H9 (cell line): Measurements from ENCODE around the gene DYTN. TPM values are rescaled to one million over a fixed set of nuclear protein-coding genes. Genes with fewer than 3 reads are reported as not detected.

Source experiments
- DNase-seq: peaks from one replicate; pipeline ENCODE4 v3.0.0-alpha.2; 2017
- H2AFZ ChIP-seq: one replicate; pipeline ENCODE4 v1.6.1; 2013; ENCODE audit warnings: mild to moderate bottlenecking, low read length, control low read depth, moderate library complexity
- H2AK5ac ChIP-seq: 2 replicates; pipeline ENCODE4 v1.6.1; 2013; ENCODE audit warnings: low read length, control low read depth, mixed read lengths; ENCODE audit not compliant: insufficient read length
- H2BK120ac ChIP-seq: one replicate; pipeline ENCODE4 v1.6.1; 2013; ENCODE audit warnings: low read depth, mild to moderate bottlenecking, low read length, control low read depth, inconsistent platforms; ENCODE audit not compliant: poor library complexity, severe bottlenecking
- H2BK12ac ChIP-seq: 2 replicates; pipeline ENCODE4 v1.6.1; 2013; ENCODE audit warnings: low read length, control low read depth, mixed read lengths, low read depth; ENCODE audit not compliant: insufficient read length
- H2BK15ac ChIP-seq: 2 replicates; pipeline ENCODE4 v1.6.1; 2013; ENCODE audit warnings: low read depth, low read length, control low read depth
- H2BK20ac ChIP-seq: one replicate; pipeline ENCODE4 v1.6.1; 2013; ENCODE audit warnings: low read depth, mild to moderate bottlenecking, low read length, control low read depth, inconsistent platforms; ENCODE audit not compliant: poor library complexity, severe bottlenecking
- H2BK5ac ChIP-seq: 2 replicates; pipeline ENCODE4 v1.6.1; 2013; ENCODE audit warnings: low read length, control low read depth, mixed read lengths; ENCODE audit not compliant: insufficient read length
- H3K14ac ChIP-seq: 2 replicates; pipeline ENCODE4 v1.6.1; 2013; ENCODE audit warnings: low read length, control low read depth; ENCODE audit not compliant: insufficient read depth
- H3K18ac ChIP-seq: 2 replicates; pipeline ENCODE4 v1.6.1; 2013; ENCODE audit warnings: low read depth, mild to moderate bottlenecking, mixed read lengths, low read length, control low read depth; ENCODE audit not compliant: insufficient read length
- H3K23ac ChIP-seq: 2 replicates; pipeline ENCODE4 v1.6.1; 2013; ENCODE audit warnings: low read length, control low read depth, mixed read lengths, low read depth; ENCODE audit not compliant: insufficient read length
- H3K23me2 ChIP-seq: 2 replicates; pipeline ENCODE4 v1.6.1; 2013; ENCODE audit warnings: low read depth, mild to moderate bottlenecking, mixed read lengths, low read length, control low read depth; ENCODE audit not compliant: insufficient read length, poor library complexity, severe bottlenecking
- H3K27ac ChIP-seq: 2 replicates; pipeline ENCODE4 v1.5.1; 2013; ENCODE audit warnings: low read length, control low read depth, mixed read lengths, low read depth; ENCODE audit not compliant: insufficient read length
- H3K27me3 ChIP-seq: 2 replicates; pipeline ENCODE4 v1.6.1; 2013; ENCODE audit warnings: low read length, control low read depth, inconsistent platforms; ENCODE audit not compliant: insufficient read depth
- H3K4ac ChIP-seq: 2 replicates; pipeline ENCODE4 v1.6.1; 2013; ENCODE audit warnings: low read depth, mild to moderate bottlenecking, control low read depth, inconsistent platforms, low read length, moderate library complexity
- H3K4me1 ChIP-seq: 2 replicates; pipeline ENCODE4 v1.6.1; 2013; ENCODE audit warnings: low read length, control low read depth, inconsistent platforms; ENCODE audit not compliant: insufficient read depth
- H3K4me2 ChIP-seq: 2 replicates; pipeline ENCODE4 v1.6.1; 2013; ENCODE audit warnings: low read length, control low read depth, mixed read lengths; ENCODE audit not compliant: insufficient read length, insufficient read depth
- H3K56ac ChIP-seq: 2 replicates; pipeline ENCODE4 v1.6.1; 2013; ENCODE audit warnings: low read depth, mild to moderate bottlenecking, mixed read lengths, low read length, control low read depth; ENCODE audit not compliant: insufficient read length
- H3K79me1 ChIP-seq: 2 replicates; pipeline ENCODE4 v1.6.1; 2013; ENCODE audit warnings: low read depth, mild to moderate bottlenecking, moderate library complexity, low read length, control low read depth, inconsistent platforms; ENCODE audit not compliant: insufficient read depth, poor library complexity, severe bottlenecking
- H3K79me2 ChIP-seq: 2 replicates; pipeline ENCODE4 v1.6.1; 2013; ENCODE audit warnings: low read length, control low read depth, inconsistent platforms; ENCODE audit not compliant: insufficient read depth
- H3K9ac ChIP-seq: 2 replicates; pipeline ENCODE4 v1.6.1; 2013; ENCODE audit warnings: low read length, control low read depth, mixed read lengths; ENCODE audit not compliant: insufficient read length; ENCODE audit errors: extremely low read depth
- H3K9me3 ChIP-seq: one replicate; pipeline ENCODE4 v1.6.1; 2013; ENCODE audit warnings: low read depth, low read length, inconsistent platforms; ENCODE audit not compliant: control insufficient read depth
- H3T11ph ChIP-seq: one replicate; pipeline ENCODE4 v1.6.1; 2013; ENCODE audit warnings: mild to moderate bottlenecking, low read length, control low read depth, inconsistent platforms
- H4K20me1 ChIP-seq: one replicate; pipeline ENCODE4 v1.6.1; 2013; ENCODE audit not compliant: control insufficient read depth, insufficient read length, insufficient read depth
- H4K5ac ChIP-seq: 2 replicates; pipeline ENCODE4 v1.6.1; 2013; ENCODE audit warnings: low read depth, mild to moderate bottlenecking, mixed read lengths, low read length, control low read depth; ENCODE audit not compliant: insufficient read length
- H4K8ac ChIP-seq: replicated peaks from 2 replicates; pipeline ENCODE4 v1.6.1; 2013; ENCODE audit warnings: low read length, control low read depth, mixed read lengths, low read depth; ENCODE audit not compliant: insufficient read length
- H4K91ac ChIP-seq: 2 replicates; pipeline ENCODE4 v1.6.1; 2013; ENCODE audit warnings: low read depth, mild to moderate bottlenecking, moderate library complexity, mixed read lengths, low read length, control low read depth; ENCODE audit not compliant: insufficient read length
- H3K27ac Mint-ChIP-seq, 3 experiments: 2 replicates in 2 of 3; 3 replicates in 1 of 3; pipeline ENCODE4 v1.8.0; 2020 to 2021; ENCODE audit warnings: mixed read lengths in 3 of 3, mild to moderate bottlenecking in 1 of 3, moderate library complexity in 1 of 3
- H3K27me3 Mint-ChIP-seq: 2 replicates; pipeline ENCODE4 v1.8.0; 2021; ENCODE audit warnings: low read depth, mild to moderate bottlenecking, moderate library complexity, mixed read lengths
- H3K36me3 Mint-ChIP-seq, 3 experiments: 2 replicates in 2 of 3; 3 replicates in 1 of 3; pipeline ENCODE4 v1.8.0; 2020 to 2021; ENCODE audit warnings: low read depth in 3 of 3, mixed read lengths in 3 of 3; ENCODE audit not compliant: insufficient read depth in 1 of 3
- H3K4me1 Mint-ChIP-seq, 2 experiments: 2 replicates each; pipeline ENCODE4 v1.8.0; 2020; ENCODE audit warnings: mixed read lengths in 2 of 2
- H3K4me3 Mint-ChIP-seq, 2 experiments: 2 replicates in 1 of 2; 3 replicates in 1 of 2; pipeline ENCODE4 v1.8.0; 2020 to 2021; ENCODE audit warnings: mild to moderate bottlenecking in 2 of 2, mixed read lengths in 2 of 2, moderate library complexity in 1 of 2
- H3K9me3 Mint-ChIP-seq, 2 experiments: 2 replicates in 1 of 2; 3 replicates in 1 of 2; pipeline ENCODE4 v1.8.0; 2020; ENCODE audit warnings: mild to moderate bottlenecking in 2 of 2, mixed read lengths in 2 of 2, moderate library complexity in 1 of 2
- CTCF ChIP-seq: fragments of 200-600 bp; sonication (generic); conservative IDR thresholded peaks from 3 replicates; pipeline ENCODE4 v1.8.0; 2021; ENCODE audit warnings: antibody characterized with exemption, mild to moderate bottlenecking
- WGBS: extraction: QIAGEN DNeasy Blood & Tissue Kit; methylation state at CpG from one replicate; pipeline ENCODE4 v1.1.7; 2013; ENCODE audit warnings: missing lambda C conversion rate, low lambda C conversion rate, mixed read lengths; ENCODE audit not compliant: insufficient read length; ENCODE audit errors: extremely low coverage; 5-methylcytosine and 5-hydroxymethylcytosine counted together
- total RNA-seq: library from RNA; stranded (reverse); gene quantifications from 2 replicates; pipeline ENCODE4 v1.2.1, GENCODE V29; 2021

The DYTN gene
- total RNA-seq, 1 experiment from 2014 or later: not detected

- Histone ChIP-seq H2BK120ac (no peak overlapping the region), H2AFZ (no peak overlapping the region), H2AK5ac (no peak overlapping the region), H4K5ac (no peak overlapping the region), H3K4ac (no peak overlapping the region), H3K23me2 (peaks cover 5% of the 10 kb centered on the region), H3K18ac (no peak overlapping the region), H3K23ac (no peak overlapping the region), H3T11ph (no peak overlapping the region), H4K91ac (no peak overlapping the region), H2BK5ac (no peak overlapping the region), H2BK15ac (no peak overlapping the region), H3K79me2 (no peaks in the 10 kb centered on the region), H3K4me1 (no peaks in the 10 kb centered on the region), H2BK20ac (no peak overlapping the region), H3K9ac (peak overlapping the region; percentile 88), H4K20me1 (no peaks in the 10 kb centered on the region), H3K27ac (no peak overlapping the region), H3K14ac (no peak overlapping the region), H3K79me1 (no peaks in the 10 kb centered on the region), H2BK12ac (no peak overlapping the region), H3K4me2 (peak overlapping the region; percentile 42), H3K9me3 (no peaks in the 10 kb centered on the region), H3K27me3 (no peaks in the 10 kb centered on the region), H4K8ac (no peak overlapping the region), H3K56ac (no peak overlapping the region)
- peaks cover 9 to 11% of the 10 kb centered on the region in 2 experiments for H3K4me1 Mint-ChIP-seq
- peak overlapping the region; percentile 96 to 97 for H3K4me3 Mint-ChIP-seq
- no peaks in the 10 kb centered on the region for H3K27me3 Mint-ChIP-seq
- H3K9me3 Mint-ChIP-seq: no peaks in the 10 kb centered on the region
- no peak for DNase-seq
- WGBS: no CpG with 5 or more reads among the region's 12 CpGs
- peak overlapping the region; percentile 85 to 99 (median 95) for H3K27ac Mint-ChIP-seq
- H3K36me3 Mint-ChIP-seq: peaks cover 16 to 36% (median 29%) of the 10 kb centered on the region in 3 experiments
- no peak for TF ChIP-seq CTCF
These were observed 48.1 kb upstream of the DYTN start for GRCh38 chr2:206766057-206766930.
